OCI-LY3 (cell line): Measurements from ENCODE around the gene FBXL19.
A peak's percentile ranks its signal among the peaks of the same experiment; 100 is the strongest.
"Not testable (repeated sequence)": the region's sequence is repeated elsewhere in the genome, so short reads cannot be mapped to it uniquely, and the experiment has no call there.

ENCODE experiments used
- H2AFZ ChIP-seq: fragments of 200-600, 300-600 bp; shearing (Covaris generic); 2 replicates; pipeline ENCODE4 v1.6.0; 2014; ENCODE audit warnings: antibody characterized with exemption, low read depth, low read length
- H3K27ac ChIP-seq: fragments of 200-600, 300-600 bp; sonication (generic); 2 replicates; pipeline ENCODE4 v1.5.1; 2014; ENCODE audit warnings: mild to moderate bottlenecking, low read length, moderate library complexity, mixed read lengths
- H3K27me3 ChIP-seq: fragments of 200-600, 300-600 bp; sonication (generic); 2 replicates; pipeline ENCODE4 v1.6.1; 2014; ENCODE audit warnings: low read depth, low read length, mixed read lengths
- H3K36me3 ChIP-seq: fragments of 200-600, 300-600 bp; sonication (generic); replicated peaks from 2 replicates; pipeline ENCODE3; 2014; ENCODE audit warnings: low read depth, low read length, mixed read lengths
- H3K4me1 ChIP-seq: fragments of 300-600, 200-600 bp; sonication (generic); 2 replicates; pipeline ENCODE4 v1.6.1; 2014; ENCODE audit warnings: low read length, mixed read lengths
- H3K4me2 ChIP-seq: fragments of 200-600, 300-600 bp; sonication (generic); 2 replicates; pipeline ENCODE4 v1.6.1; 2014; ENCODE audit warnings: low read length, mixed read lengths
- H3K4me3 ChIP-seq: fragments of 300-600, 200-600 bp; sonication (generic); 2 replicates; pipeline ENCODE4 v1.5.1; 2014; ENCODE audit warnings: antibody characterized with exemption, mild to moderate bottlenecking, low read length, moderate library complexity
- H3K79me2 ChIP-seq: fragments of 300-600, 200-600 bp; shearing (Covaris generic); 2 replicates; pipeline ENCODE4 v1.6.1; 2014; ENCODE audit warnings: mild to moderate bottlenecking, low read length, mixed read lengths
- H3K9ac ChIP-seq: fragments of 300-600, 200-600 bp; shearing (Covaris generic); 2 replicates; pipeline ENCODE4 v1.6.0; 2014; ENCODE audit warnings: mild to moderate bottlenecking, low read length, moderate library complexity
- H3K9me3 ChIP-seq: fragments of 200-600, 300-600 bp; shearing (Covaris generic); 2 replicates; pipeline ENCODE4 v1.6.1; 2014; ENCODE audit warnings: low read length, mixed read lengths; ENCODE audit not compliant: insufficient read depth
- H4K20me1 ChIP-seq: fragments of 200-600, 300-600 bp; sonication (generic); 2 replicates; pipeline ENCODE4 v1.6.1; 2016; ENCODE audit warnings: low read length, mixed read lengths; ENCODE audit not compliant: insufficient read depth
- CTCF ChIP-seq: fragments of 200-600, 300-600 bp; sonication (generic); IDR thresholded peaks from 2 replicates; pipeline ENCODE4 v1.5.1; 2014; ENCODE audit warnings: antibody characterized with exemption, low read length, low read depth
- EZH2phosphoT487 ChIP-seq: fragments of 200-600 bp; shearing (Covaris generic); IDR thresholded peaks from 2 replicates; pipeline ENCODE4 v1.6.1; 2018; ENCODE audit warnings: antibody characterized with exemption, mixed run types, low read depth

FBXL19 gene

GRCh38 chr16:30888856-30889499 lies 34.4 kb upstream of the FBXL19 start:
- TF ChIP-seq CTCF (no peak), EZH2phosphoT487 (no peak)

DNA sequence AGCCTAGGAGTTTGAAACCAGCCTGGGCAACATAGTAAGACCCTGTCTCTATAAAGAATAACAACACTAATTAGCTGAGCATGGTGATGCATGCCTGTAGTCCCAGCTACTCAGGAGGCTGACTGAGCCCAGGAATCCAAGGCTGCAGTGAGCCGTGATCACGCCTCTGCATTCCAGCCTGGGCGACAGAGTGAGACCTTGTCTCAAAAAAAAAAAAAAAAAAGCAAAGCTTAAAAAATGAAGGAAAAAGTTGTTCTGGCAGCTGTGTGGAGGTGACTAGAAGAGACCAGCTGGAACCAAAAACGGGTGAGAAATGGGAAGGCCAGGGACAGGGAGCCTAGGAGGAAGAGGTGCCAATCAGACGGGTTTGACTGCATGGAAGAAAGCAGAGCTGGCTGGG lies 33.7 kb upstream of the FBXL19 start:
- Histone ChIP-seq H3K27me3 (no peaks in the 10 kb centered on the region), H3K27ac (no peak overlapping the region), H2AFZ (no peak overlapping the region), H3K36me3 (peaks cover 16% of the 10 kb centered on the region), H3K9ac (no peak overlapping the region), H3K4me2 (no peak overlapping the region), H4K20me1 (no peaks in the 10 kb centered on the region), H3K4me3 (no peak overlapping the region), H3K4me1 (peaks cover 29% of the 10 kb centered on the region), H3K9me3 (no peaks in the 10 kb centered on the region), H3K79me2 (no peaks in the 10 kb centered on the region)
- TF ChIP-seq CTCF (no peak), EZH2phosphoT487 (no peak)

More at GRCh38 chr16:30888856-30889499, 34.4 kb upstream of the FBXL19 start:
- Histone ChIP-seq H3K36me3 (peaks cover 16% of the 10 kb centered on the region), H4K20me1 (no peaks in the 10 kb centered on the region), H3K4me2 (no peak overlapping the region), H3K4me1 (peaks cover 32% of the 10 kb centered on the region), H2AFZ (no peak overlapping the region), H3K4me3 (no peak overlapping the region), H3K79me2 (no peaks in the 10 kb centered on the region), H3K9me3 (no peaks in the 10 kb centered on the region), H3K27me3 (no peaks in the 10 kb centered on the region), H3K9ac (no peak overlapping the region), H3K27ac (no peak overlapping the region)

DNA sequence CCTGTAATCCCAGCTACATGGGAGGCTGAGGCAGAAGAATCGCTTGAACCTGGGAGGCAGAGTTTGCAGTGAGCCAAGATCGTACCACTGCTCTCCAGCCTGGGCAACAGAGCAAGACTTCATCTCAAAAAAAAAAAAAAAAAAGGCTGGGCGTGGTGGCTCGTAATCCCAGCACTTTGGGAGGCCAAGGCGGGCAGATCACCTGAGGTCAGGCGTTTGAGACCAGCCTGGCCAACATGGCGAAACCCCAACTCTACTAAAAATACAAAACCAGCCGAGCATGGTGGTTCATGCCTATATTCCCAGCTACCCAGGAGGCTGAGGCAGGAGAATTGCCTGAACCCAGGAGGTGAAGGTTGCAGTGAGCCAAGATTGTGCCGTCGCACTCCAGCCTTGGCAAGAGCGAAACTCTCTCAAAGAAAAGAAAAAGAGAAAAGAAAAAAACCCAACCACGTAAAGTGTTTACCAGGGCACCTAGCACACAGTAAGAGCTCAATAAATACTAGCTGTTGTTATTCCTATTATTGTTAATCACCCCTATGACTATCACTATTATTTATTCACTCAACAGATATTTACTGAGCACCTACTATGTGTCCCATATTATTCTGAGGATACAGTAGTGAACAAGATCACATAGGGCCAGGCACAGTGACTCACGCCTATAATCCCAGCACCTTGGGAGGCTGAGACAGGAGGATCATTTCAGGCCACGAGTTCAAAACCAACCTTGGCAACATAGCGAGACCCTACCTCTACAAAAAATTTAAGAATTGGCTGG lies 32.1 kb upstream of the FBXL19 start:
- H3K9me3 ChIP-seq, H3K27me3 ChIP-seq, H3K4me2 ChIP-seq, H4K20me1 ChIP-seq, H3K27ac ChIP-seq, H2AFZ ChIP-seq, H3K79me2 ChIP-seq, H3K4me3 ChIP-seq, H3K9ac ChIP-seq: not testable (repeated sequence)
- H3K4me1 ChIP-seq: peaks cover 17% of the 10 kb centered on the region
- H3K36me3 ChIP-seq: peaks cover 10% of the 10 kb centered on the region

- no peaks in the 10 kb centered on the region for H3K27me3 ChIP-seq
- no peak overlapping the region for H3K27ac ChIP-seq
- no peaks in the 10 kb centered on the region for H3K79me2 ChIP-seq
- H3K4me3 ChIP-seq: peak overlapping the region; percentile 91
- H4K20me1 ChIP-seq: no peaks in the 10 kb centered on the region
- H3K9ac ChIP-seq: peak overlapping the region; percentile 83
- H3K4me1 ChIP-seq: peaks cover 24% of the 10 kb centered on the region
- H3K9me3 ChIP-seq: no peaks in the 10 kb centered on the region
- peaks cover 7% of the 10 kb centered on the region for H3K36me3 ChIP-seq
- H3K4me2 ChIP-seq: peak overlapping the region; percentile 98
- no peak overlapping the region for H2AFZ ChIP-seq
- TF ChIP-seq CTCF (no peak), EZH2phosphoT487 (no peak)
Measured at GRCh38 chr16:30892670-30893416, 30.5 kb upstream of the FBXL19 start.
